Upper lobe of left lung (tissue), 4 donors: Measurements from ENCODE around the gene MYO1F.
"Not testable (repeated sequence)": the region's sequence is repeated elsewhere in the genome, so short reads cannot be mapped to it uniquely, and the experiment has no call there.

Source experiments
- EP300 ChIP-seq, 4 donors: sonication (generic); formaldehyde crosslinking; IDR thresholded peaks; one replicate each; pipeline ENCODE4 v1.5.1; 2017; ENCODE audit warnings: antibody characterized with exemption in 4 of 4, control low read depth in 2 of 4
- POLR2A ChIP-seq, 4 donors: fragments of 450-650 bp; IDR thresholded peaks; one replicate each; pipeline ENCODE4 v1.5.1; 2016 to 2017; ENCODE audit warnings: antibody characterized with exemption in 4 of 4, mild to moderate bottlenecking in 2 of 4
- TF ChIP-seq, protein P1 (sequence below), 6 experiments: fragments of 450-650 bp in 4 of 6; fragments of 200-600 bp in 2 of 6; sonication (generic) in 2 of 6; IDR thresholded peaks; one replicate each; pipeline ENCODE4 v1.5.1; 2016 to 2019; ENCODE audit warnings: antibody characterized with exemption in 6 of 6

GRCh38 chr19:8574619-8574922 lies 2.7 kb downstream of the MYO1F start:
- TF ChIP-seq, protein P1, sequence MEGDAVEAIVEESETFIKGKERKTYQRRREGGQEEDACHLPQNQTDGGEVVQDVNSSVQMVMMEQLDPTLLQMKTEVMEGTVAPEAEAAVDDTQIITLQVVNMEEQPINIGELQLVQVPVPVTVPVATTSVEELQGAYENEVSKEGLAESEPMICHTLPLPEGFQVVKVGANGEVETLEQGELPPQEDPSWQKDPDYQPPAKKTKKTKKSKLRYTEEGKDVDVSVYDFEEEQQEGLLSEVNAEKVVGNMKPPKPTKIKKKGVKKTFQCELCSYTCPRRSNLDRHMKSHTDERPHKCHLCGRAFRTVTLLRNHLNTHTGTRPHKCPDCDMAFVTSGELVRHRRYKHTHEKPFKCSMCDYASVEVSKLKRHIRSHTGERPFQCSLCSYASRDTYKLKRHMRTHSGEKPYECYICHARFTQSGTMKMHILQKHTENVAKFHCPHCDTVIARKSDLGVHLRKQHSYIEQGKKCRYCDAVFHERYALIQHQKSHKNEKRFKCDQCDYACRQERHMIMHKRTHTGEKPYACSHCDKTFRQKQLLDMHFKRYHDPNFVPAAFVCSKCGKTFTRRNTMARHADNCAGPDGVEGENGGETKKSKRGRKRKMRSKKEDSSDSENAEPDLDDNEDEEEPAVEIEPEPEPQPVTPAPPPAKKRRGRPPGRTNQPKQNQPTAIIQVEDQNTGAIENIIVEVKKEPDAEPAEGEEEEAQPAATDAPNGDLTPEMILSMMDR (IDR thresholded peaks at IDR 0.05), result not testable (repeated sequence)
- not testable (repeated sequence) for TF ChIP-seq POLR2A, EP300 (IDR thresholded peaks at IDR 0.05)
